GM18505 (cell line): ENCODE results near the gene LPCAT2.

Experiments
- ATAC-seq: cut with Tn5 transposase; IDR thresholded peaks from one replicate; pipeline ENCODE4 v1.9.1; 2021; ENCODE audit not compliant: unreplicated experiment
- POLR2A ChIP-seq: IDR thresholded peaks from 4 replicates; pipeline ENCODE4 v1.6.1; 2011; ENCODE audit warnings: borderline replicate concordance; ENCODE audit not compliant: insufficient read depth, insufficient read length; ENCODE audit errors: extremely low read depth

LPCAT2 gene

DNA sequence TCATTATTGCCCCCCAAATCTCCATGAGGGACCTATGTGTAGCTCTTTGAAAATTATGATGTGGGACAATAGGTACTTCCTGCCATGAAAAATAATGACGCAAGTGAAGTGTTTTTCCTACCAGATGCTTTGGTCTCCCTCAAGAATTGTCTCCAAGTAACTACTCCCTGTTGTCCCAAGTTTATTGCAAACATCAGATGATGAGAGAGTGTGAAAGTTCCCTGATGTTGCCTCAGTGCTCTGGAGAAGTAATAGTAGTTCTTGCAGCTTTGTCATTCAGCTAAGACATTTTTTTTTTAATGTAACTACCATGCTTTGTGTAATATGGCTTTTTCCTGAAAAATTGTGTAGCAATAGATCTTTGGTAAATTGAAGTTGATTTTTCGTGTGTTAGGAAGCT, 20.1 kb downstream of the LPCAT2 start:
- no peak for TF ChIP-seq POLR2A
- ATAC-seq = no peak

DNA sequence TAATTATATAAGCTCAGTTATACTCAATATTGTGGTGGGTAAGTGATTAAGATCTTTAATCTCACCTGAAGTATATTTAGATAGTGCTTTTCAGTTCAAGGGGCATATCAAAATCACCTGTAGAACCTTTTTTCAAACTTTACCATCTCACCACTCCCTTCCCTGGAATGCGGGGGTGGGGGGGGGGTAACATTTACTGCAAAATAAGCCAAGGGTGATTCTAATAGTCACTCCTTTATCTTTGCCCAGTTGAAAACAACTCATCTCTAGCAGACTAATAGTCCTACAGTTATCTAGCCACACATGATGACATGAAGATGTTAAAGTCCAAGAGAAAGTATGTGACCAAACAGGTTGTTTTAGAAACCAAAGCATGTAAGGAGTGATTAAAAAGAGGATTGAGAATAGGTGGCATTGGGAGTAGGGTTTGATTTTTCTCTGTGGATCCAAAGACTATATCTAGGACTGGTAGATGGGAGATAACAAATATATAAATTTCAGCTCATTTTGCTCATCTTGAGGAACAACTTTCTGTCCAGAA, 21.5 kb downstream of the LPCAT2 start:
- ATAC-seq = no peak

DNA sequence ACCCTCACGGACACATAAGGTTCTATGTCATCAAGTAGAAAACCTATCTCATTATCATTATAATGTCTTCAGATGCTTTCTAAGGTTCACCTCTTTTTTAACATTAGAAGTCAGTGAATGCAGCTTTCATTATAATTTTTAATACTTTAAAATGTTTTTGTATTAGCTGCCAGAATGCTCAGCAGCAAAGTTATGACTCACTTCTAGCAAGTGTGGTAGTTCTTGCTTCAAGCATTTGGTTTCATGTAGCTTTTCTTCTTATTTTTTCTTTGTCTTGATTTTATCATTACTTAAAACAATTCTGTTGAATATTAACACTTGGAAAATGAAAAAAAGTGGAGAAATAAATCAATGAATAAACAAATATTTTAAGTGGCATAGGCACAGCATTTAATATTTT, 23.4 kb downstream of the LPCAT2 start:
- no peak for TF ChIP-seq POLR2A
- ATAC-seq = no peak

More for the DNA sequence above, 21.5 kb downstream of the LPCAT2 start:
- no peak for TF ChIP-seq POLR2A

DNA sequence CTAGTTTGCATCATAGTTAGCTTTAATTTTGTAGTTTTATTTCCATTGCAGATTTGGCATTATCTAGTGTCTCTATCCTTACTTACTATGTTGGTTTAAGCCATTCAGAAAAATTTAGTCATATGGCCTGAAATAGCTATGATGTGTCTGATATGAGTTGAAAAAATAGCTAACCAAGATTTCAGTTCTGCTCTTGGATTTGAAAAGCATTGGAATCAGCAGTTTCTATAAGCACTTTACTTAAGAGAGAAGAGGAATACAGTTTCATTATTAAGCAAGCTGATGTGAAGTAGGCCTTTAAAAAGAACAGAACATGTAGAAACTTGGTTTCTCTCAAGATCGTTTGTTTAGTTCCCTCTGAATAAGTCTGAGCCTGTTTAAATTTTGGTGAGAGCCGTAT, 25.9 kb downstream of the LPCAT2 start:
- no peak for ATAC-seq
- TF ChIP-seq POLR2A = no peak

DNA sequence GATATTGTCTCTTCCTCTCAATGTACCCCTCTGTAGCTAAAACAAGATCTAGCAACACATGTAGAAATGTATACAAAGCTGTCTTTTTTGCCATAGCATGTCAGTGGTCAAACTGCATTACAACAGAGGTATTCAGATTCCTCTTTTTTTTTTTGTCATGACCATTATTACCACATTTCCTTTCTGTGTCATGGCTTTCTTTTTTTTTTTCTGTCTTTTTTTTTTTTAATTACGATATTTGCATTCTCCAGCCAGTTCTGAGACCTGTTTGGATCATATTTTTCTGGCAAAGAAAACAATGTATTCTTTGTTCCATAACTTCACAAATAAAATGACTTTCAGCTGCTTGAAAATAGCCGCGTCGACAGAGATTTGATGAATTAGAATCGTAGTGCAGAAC, 30.2 kb downstream of the LPCAT2 start:
- TF ChIP-seq POLR2A = no peak
- no peak for ATAC-seq

DNA sequence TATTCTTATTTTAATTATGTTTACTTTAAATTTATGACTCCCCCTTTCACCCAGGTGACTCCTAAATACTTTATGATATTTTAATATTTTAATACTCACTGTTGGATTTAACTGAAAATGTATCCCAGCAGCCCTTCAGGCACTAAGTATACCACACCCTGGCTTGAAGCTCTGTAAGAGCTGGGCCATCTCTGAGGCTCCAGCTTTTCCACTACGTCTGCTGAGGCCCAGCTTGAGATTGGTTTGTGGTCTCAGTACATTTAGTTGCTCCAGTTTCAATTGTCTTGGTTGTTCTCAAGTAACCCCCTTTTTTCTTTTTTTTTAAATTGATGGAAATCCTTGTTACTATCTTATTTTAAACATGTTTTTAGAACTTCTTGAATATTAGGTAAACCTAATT, 30.6 kb downstream of the LPCAT2 start:
- no peak for ATAC-seq
- no peak for TF ChIP-seq POLR2A

DNA sequence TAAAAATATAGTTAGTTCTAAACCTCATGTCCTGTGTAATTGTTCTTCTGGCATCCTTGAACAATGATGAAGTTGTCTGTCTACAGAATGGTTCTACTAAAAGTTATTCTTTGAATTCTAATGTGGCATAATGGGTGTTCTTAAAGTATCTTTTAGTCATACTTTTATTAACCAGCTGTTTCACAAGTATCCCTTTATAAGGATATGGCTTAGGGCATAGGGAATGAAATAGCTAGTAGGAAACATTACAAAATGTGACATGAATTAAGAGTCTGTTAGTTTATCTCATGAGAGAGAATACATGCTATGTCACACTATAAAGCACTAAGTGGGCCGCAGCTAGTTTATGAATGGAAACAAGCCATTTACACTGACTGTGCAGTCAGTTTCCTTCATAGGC, 31.3 kb downstream of the LPCAT2 start:
- ATAC-seq = no peak
- TF ChIP-seq POLR2A = no peak

DNA sequence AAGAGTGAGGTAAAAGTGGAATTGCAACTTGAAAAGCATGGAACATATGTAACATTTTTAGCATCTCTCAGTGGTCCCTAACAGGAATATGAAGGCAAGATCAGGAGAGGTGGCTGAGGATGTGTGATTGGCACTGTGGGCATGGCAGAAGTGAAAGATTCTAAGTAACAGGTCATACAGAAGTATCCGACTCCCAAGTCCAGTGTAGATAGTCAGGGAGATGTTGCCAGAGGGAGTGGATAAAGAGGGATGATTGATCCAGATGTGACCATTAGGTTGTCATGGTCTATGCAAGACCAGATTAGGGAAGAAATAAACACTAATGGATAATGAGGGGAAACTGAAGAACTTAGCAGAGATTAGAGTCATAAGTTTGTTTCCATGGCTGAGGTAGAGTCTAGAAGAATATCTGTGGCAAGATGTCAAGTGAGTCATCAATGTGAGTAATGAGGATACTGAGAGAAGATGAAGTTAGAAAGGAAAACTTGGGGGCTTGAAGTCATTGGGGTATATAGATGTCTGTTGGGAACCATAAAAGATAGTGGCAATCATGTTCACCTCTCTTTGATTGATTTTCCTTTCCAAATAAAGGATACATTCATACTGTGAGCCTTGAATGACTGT, 33.7 kb downstream of the LPCAT2 start:
- no peak for ATAC-seq
- no peak for TF ChIP-seq POLR2A

DNA sequence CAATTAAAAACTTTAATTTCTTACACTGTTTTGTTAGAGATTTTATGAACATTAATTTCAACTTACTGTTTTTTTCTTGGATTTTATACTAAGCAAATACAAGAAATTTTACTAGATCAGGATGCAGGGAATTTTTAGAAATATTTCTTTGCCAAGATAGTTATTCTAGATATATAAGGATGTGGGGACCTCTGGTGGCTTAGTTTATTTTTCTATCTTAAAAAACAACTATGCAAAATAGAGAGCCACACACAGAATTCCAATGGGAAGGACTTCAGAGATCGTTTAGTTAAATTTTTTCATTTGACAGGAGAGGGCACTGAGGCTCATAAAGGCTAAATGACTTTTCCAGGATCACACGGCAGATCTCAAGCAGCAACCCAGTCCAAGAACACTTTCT, 34.6 kb downstream of the LPCAT2 start:
- TF ChIP-seq POLR2A = no peak
- ATAC-seq = no peak

DNA sequence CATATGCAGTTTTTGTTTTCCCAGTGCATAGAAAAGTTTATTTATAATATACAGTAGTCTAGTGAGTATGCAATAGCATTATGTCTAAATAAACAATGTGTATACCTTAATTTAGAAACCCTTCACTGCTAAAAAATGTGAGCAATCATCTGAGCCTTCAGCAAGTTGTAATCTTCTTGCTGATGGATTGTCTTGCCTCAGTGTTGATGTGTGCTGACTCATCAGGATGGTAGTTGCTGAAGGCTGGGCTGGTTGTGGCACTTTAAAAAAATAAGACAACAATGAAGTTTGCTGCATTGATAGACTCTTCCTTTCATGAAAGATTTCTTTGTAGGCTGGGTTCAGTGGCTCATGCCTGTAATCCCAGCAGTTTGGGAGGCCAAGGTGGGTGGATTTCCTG, 43.7 kb downstream of the LPCAT2 start:
- no peak for ATAC-seq
- no peak for TF ChIP-seq POLR2A

DNA sequence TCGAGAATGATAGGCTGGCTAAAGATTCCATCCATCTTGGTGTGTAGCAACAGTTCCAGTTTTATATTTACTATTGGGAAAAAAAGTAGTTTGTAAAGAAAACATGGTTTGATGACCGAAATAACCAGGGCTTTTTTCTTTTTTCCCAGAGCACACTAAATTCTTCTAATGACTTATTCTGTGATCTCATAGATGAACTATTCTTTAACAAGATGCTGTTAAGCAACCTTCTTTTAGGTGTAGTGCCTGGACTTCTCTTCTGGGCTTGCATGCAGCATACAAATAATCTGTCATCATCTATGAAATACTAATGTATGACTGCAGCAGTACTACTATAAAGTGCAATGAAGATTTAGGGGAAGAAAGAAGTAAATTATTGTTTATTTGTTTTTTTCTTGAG, 46.6 kb downstream of the LPCAT2 start:
- ATAC-seq = no peak
- no peak for TF ChIP-seq POLR2A

DNA sequence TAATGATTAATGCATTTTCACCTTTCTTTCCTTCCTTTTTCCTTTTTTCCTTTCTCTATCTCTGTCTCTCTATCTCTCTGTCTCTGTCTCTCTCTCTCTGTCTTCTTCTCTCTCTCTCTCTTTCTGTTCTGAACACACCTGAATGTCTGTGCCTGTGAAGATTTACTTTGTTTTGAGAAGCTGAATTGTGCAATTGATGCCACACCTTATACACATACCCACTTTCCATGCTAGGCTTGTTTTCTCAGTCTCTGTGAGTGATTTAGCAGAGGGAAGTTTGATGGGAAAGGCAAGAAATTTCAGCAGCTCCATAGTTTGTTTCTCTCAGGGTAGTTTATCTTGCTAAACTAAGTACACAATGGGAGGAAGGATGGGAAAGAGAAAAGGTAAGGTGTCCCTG, 48.3 kb downstream of the LPCAT2 start:
- ATAC-seq = no peak
- TF ChIP-seq POLR2A = no peak

DNA sequence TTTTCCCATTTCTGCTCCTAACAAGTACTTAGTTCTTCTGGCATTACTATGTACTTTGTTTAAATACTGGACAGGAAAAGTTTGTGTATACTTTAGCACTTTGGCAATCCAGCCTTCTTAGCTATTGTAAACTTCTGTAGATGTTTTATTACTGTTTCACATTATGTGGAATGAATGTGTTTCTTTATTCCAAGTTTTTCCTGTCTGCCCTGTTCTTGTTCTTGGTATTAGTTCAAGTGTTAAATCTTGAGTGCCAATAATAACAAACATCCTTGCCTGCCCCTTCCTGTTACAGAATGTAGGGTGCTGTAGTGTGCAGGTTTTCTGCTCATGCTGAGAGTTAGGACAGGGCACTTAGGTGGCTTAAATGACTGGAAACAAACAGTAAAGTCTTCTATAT, 50.4 kb downstream of the LPCAT2 start:
- TF ChIP-seq POLR2A = no peak
- ATAC-seq = no peak

DNA sequence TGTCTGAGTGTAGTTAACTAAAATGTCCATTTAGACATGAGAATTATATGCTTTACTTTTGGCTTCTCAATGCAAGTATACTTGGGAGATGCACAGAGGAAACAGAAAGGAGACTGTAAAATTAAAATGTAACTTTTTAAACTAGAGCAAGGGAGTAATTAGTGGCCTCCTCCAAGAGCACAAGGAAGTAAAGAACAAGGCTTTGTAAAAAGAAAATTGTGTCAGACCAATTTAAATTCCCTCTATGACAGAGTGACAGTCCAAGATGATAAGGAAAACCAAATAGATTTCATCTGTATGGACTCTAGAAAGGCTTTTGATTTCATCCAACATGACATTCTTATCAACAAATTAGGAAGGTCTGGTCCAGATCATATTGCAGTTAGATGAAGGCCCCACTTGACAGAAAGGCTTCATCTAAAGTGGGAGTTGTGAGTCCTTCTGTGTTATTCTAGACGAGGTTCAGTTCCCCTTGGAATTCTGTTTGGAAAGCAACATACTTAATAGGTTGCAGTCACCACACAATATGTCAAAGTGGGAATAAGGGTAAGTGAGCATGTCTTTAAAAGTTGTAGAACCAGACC, 51.2 kb downstream of the LPCAT2 start:
- no peak for TF ChIP-seq POLR2A
- no peak for ATAC-seq
